Large intestine (tissue), 1 donor: ENCODE results near the gene SLC41A2. TPM values are rescaled to one million over a fixed set of nuclear protein-coding genes. Genes with fewer than 3 reads are reported as not detected.

Source experiments
- polyA plus RNA-seq: library from polyadenylated mRNA; unstranded; fragments of 120-200 nt; gene quantifications from one replicate; pipeline ENCODE4 v1.2.1, GENCODE V29; 2013

Gene SLC41A2
- polyA plus RNA-seq, 1 donor, result 4.1 TPM

Other genes with a start within 250 kb of the SLC41A2 start
- 7.6 TPM for gene NOPCHAP1, start 28.0 kb upstream of the SLC41A2 start, polyA plus RNA-seq
- gene ALDH1L2, start 126.2 kb upstream of the SLC41A2 start, polyA plus RNA-seq, result 1.6 TPM
- gene WASHC4, start 149.4 kb upstream of the SLC41A2 start, polyA plus RNA-seq, result 71.1 TPM